GM23338 (cell line): ENCODE data around the gene ETV3. TPM values are rescaled to one million over a fixed set of nuclear protein-coding genes. Genes with fewer than 3 reads are reported as not detected.

Source experiments
- ATAC-seq: fragments of 200-7000 bp; cut with Tn5 transposase; 3 replicates; pipeline ENCODE4 v1.9.1; 2020
- DNase-seq: peaks from one replicate; pipeline ENCODE4 v3.0.0-alpha.2; 2015; ENCODE audit warnings: low spot score
- H2AFZ ChIP-seq: fragments of 200-600 bp; sonication (generic); 2 replicates; pipeline ENCODE4 v1.8.0; 2016; ENCODE audit warnings: antibody characterized with exemption, mild to moderate bottlenecking, moderate library complexity
- H3F3A ChIP-seq: fragments of 200-600 bp; sonication (generic); replicated peaks from 2 replicates; pipeline ENCODE4 v1.8.0; 2017; ENCODE audit warnings: antibody characterized with exemption, mixed run types, low read depth
- H3K27ac ChIP-seq: fragments of 200-600 bp; sonication (generic); 2 replicates; pipeline ENCODE4 v1.6.1; 2016; ENCODE audit warnings: low read depth
- H3K27me3 ChIP-seq: fragments of 200-600 bp; sonication (generic); 2 replicates; pipeline ENCODE4 v1.8.0; 2016; ENCODE audit warnings: mild to moderate bottlenecking, mixed run types, moderate library complexity; ENCODE audit not compliant: insufficient read depth
- H3K36me3 ChIP-seq: fragments of 200-600 bp; sonication (generic); 2 replicates; pipeline ENCODE4 v1.8.0; 2016; ENCODE audit warnings: mild to moderate bottlenecking; ENCODE audit not compliant: insufficient read depth
- H3K4me1 ChIP-seq: fragments of 200-600 bp; sonication (generic); 2 replicates; pipeline ENCODE4 v1.8.0; 2016; ENCODE audit warnings: mild to moderate bottlenecking, moderate library complexity; ENCODE audit not compliant: insufficient read depth
- H3K4me2 ChIP-seq: fragments of 200-600 bp; sonication (generic); 2 replicates; pipeline ENCODE4 v1.7.1; 2017; ENCODE audit warnings: mixed run types
- H3K4me3 ChIP-seq: fragments of 200-600 bp; sonication (generic); 2 replicates; pipeline ENCODE4 v1.6.1; 2016; ENCODE audit warnings: mixed run types
- H3K79me2 ChIP-seq: fragments of 200-600 bp; sonication (generic); replicated peaks from 2 replicates; pipeline ENCODE4 v1.8.0; 2017; ENCODE audit warnings: mild to moderate bottlenecking; ENCODE audit not compliant: insufficient read depth
- H3K9me2 ChIP-seq: fragments of 200-600 bp; sonication (generic); 2 replicates; pipeline ENCODE4 v1.8.0; 2017; ENCODE audit not compliant: insufficient read depth
- H4K20me1 ChIP-seq: fragments of 200-600 bp; sonication (generic); replicated peaks from 2 replicates; pipeline ENCODE4 v1.8.0; 2017; ENCODE audit warnings: mild to moderate bottlenecking; ENCODE audit not compliant: insufficient read depth
- H3K27ac Mint-ChIP-seq: 2 replicates; pipeline ENCODE4 v1.8.0; 2020; ENCODE audit warnings: inconsistent platforms, mild to moderate bottlenecking, moderate library complexity, mixed read lengths
- H3K27me3 Mint-ChIP-seq: 3 replicates; pipeline ENCODE4 v1.8.0; 2022; ENCODE audit warnings: low read depth, mild to moderate bottlenecking, moderate library complexity, mixed read lengths, inconsistent platforms; ENCODE audit not compliant: insufficient read depth, poor library complexity
- H3K36me3 Mint-ChIP-seq: 3 replicates; pipeline ENCODE4 v1.8.0; 2021; ENCODE audit warnings: low read depth, mild to moderate bottlenecking, inconsistent platforms, moderate library complexity, mixed read lengths
- H3K4me1 Mint-ChIP-seq: 3 replicates; pipeline ENCODE4 v1.8.0; 2020; ENCODE audit warnings: mild to moderate bottlenecking, inconsistent platforms, mixed read lengths
- H3K4me3 Mint-ChIP-seq: 3 replicates; pipeline ENCODE4 v1.8.0; 2021; ENCODE audit warnings: moderate library complexity, mild to moderate bottlenecking, inconsistent platforms, mixed read lengths
- H3K9me3 Mint-ChIP-seq: 3 replicates; pipeline ENCODE4 v1.8.0; 2020; ENCODE audit warnings: moderate library complexity, mild to moderate bottlenecking, inconsistent platforms, mixed read lengths
- CREB1 ChIP-seq: fragments of 250-450 bp; sonication (Bioruptor Pico); IDR thresholded peaks from 2 replicates; pipeline ENCODE4 v1.5.0; 2020; ENCODE audit warnings: low read depth, mild to moderate bottlenecking, moderate library complexity
- CTCF ChIP-seq, 2 experiments: fragments of 200-600 bp in 1 of 2; sonication (generic) in 1 of 2; conservative IDR thresholded peaks; 2 replicates each; pipeline versions ENCODE4 v1.5.1 to v1.6.1; 2016 to 2017; ENCODE audit warnings: antibody characterized with exemption in 2 of 2, low read depth in 2 of 2, mild to moderate bottlenecking in 2 of 2, moderate library complexity in 1 of 2
- ETS1 ChIP-seq: IDR thresholded peaks from 2 replicates; pipeline ENCODE4 v1.6.1; 2016; ENCODE audit warnings: antibody characterized with exemption
- EZH2 ChIP-seq: fragments of 200-600 bp; sonication (generic); IDR thresholded peaks from one replicate; pipeline ENCODE4 v1.8.0; 2017; ENCODE audit warnings: antibody characterized with exemption, mild to moderate bottlenecking, low read depth; ENCODE audit not compliant: unreplicated experiment
- JUNB ChIP-seq: IDR thresholded peaks from one replicate; pipeline ENCODE4 v1.6.1; 2016; ENCODE audit warnings: antibody characterized with exemption; ENCODE audit not compliant: unreplicated experiment
- NANOG ChIP-seq: IDR thresholded peaks from 2 replicates; pipeline ENCODE4 v1.6.1; 2016; ENCODE audit warnings: antibody characterized with exemption, borderline replicate concordance
- POLR2AphosphoS5 ChIP-seq: IDR thresholded peaks from 2 replicates; pipeline ENCODE4 v1.6.1; 2016; ENCODE audit warnings: antibody characterized with exemption, low read depth
- REST ChIP-seq: IDR thresholded peaks from one replicate; pipeline ENCODE4 v1.6.1; 2018; ENCODE audit warnings: antibody characterized with exemption; ENCODE audit not compliant: unreplicated experiment
- STAT1 ChIP-seq: IDR thresholded peaks from one replicate; pipeline ENCODE4 v1.6.1; 2016; ENCODE audit warnings: antibody characterized with exemption; ENCODE audit not compliant: unreplicated experiment
- ZNF114 ChIP-seq: fragments of 250-450 bp; sonication (Bioruptor Pico); IDR thresholded peaks from 2 replicates; pipeline ENCODE4 v1.5.0; 2020; ENCODE audit warnings: mild to moderate bottlenecking, moderate library complexity
- ZNF331 ChIP-seq: fragments of 250-450 bp; sonication (Bioruptor Pico); IDR thresholded peaks from 2 replicates; pipeline ENCODE4 v1.5.0; 2020; ENCODE audit warnings: low read depth, mild to moderate bottlenecking, moderate library complexity
- polyA plus RNA-seq: library from polyadenylated mRNA; unstranded; fragments of >200 nt; fragmentation: Nextera tagmentation; extraction: Ambion mirVana; gene quantifications from 2 replicates; pipeline ENCODE4 v1.2.1, GENCODE V29; 2016
- total RNA-seq: library from RNA; depleted of rRNA; stranded (reverse); fragments of >200 nt; shearing (Covaris generic); gene quantifications from 2 replicates; pipeline ENCODE4 v1.2.3, GENCODE V29; 2014

Gene ETV3
- total and polyA plus RNA-seq, 2 experiments from 2014 or later, result 8.1 to 19.6 TPM

- no peak for ATAC-seq
- Mint-ChIP-seq H3K4me3 (no peak overlapping the region), H3K27ac (no peak overlapping the region), H3K27me3 (peaks cover 9% of the 10 kb centered on the region), H3K9me3 (no peaks in the 10 kb centered on the region), H3K4me1 (peaks cover 29% of the 10 kb centered on the region), H3K36me3 (peaks cover 58% of the 10 kb centered on the region)
- Histone ChIP-seq H2AFZ (no peak overlapping the region), H3K79me2 (peaks cover 23% of the 10 kb centered on the region), H3K4me2 (no peak overlapping the region), H3F3A (peaks cover 5% of the 10 kb centered on the region; the same call in 1 of the 2 replicates), H4K20me1 (peaks cover 27% of the 10 kb centered on the region), H3K36me3 (peaks cover 43% of the 10 kb centered on the region), H3K27me3 (no peaks in the 10 kb centered on the region), H3K27ac (no peak overlapping the region), H3K4me1 (peaks cover 25% of the 10 kb centered on the region), H3K4me3 (no peak overlapping the region), H3K9me2 (no peaks in the 10 kb centered on the region)
- no peak for TF ChIP-seq JUNB
- TF ChIP-seq CTCF (conservative IDR thresholded peaks at IDR 0.05; ENCODE audit: low read depth in 2 of 2), result no peak
- no peak for TF ChIP-seq REST
- no peak for TF ChIP-seq ZNF331
- no peak for TF ChIP-seq STAT1
- no peak for TF ChIP-seq NANOG
- TF ChIP-seq ZNF114 (CRISPR knock-in tag), result no peak
- TF ChIP-seq EZH2, result no peak
- no peak for DNase-seq
Observed at GRCh38 chr1:157135070-157135469, 3.1 kb downstream of the ETV3 start.

- H3K9me3 Mint-ChIP-seq, result no peaks in the 10 kb centered on the region
- DNase-seq, result no peak
- H3K27ac Mint-ChIP-seq, result no peak overlapping the region
- no peak for ATAC-seq
- Histone ChIP-seq H3K79me2 (peaks cover 23% of the 10 kb centered on the region), H3K4me1 (peaks cover 19% of the 10 kb centered on the region), H4K20me1 (peaks cover 27% of the 10 kb centered on the region), H3K4me2 (no peak overlapping the region), H3K27me3 (no peaks in the 10 kb centered on the region), H3K36me3 (peaks cover 47% of the 10 kb centered on the region), H2AFZ (no peak overlapping the region), H3K9me2 (no peaks in the 10 kb centered on the region), H3K27ac (no peak overlapping the region), H3K4me3 (no peak overlapping the region), H3F3A (peaks cover 5% of the 10 kb centered on the region; the same call in 1 of the 2 replicates)
- H3K36me3 Mint-ChIP-seq, result peaks cover 58% of the 10 kb centered on the region
- peaks cover 9% of the 10 kb centered on the region for H3K27me3 Mint-ChIP-seq
- H3K4me1 Mint-ChIP-seq, result peaks cover 23% of the 10 kb centered on the region
- no peak overlapping the region for H3K4me3 Mint-ChIP-seq
- TF ChIP-seq ZNF114 (CRISPR knock-in tag), result no peak
- no peak for TF ChIP-seq JUNB
- TF ChIP-seq STAT1, result no peak
- no peak for TF ChIP-seq POLR2AphosphoS5
- TF ChIP-seq ZNF331, result no peak
- TF ChIP-seq ETS1, result no peak
- TF ChIP-seq CREB1 (CRISPR knock-in tag), result no peak
- no peak for TF ChIP-seq EZH2
Observed at GRCh38 chr1:157134442-157134841, 3.8 kb downstream of the ETV3 start.
